Heart right ventricle (tissue), 16 donors: ENCODE results near the gene SPATA2. TPM values are rescaled to one million over a fixed set of nuclear protein-coding genes. Genes with fewer than 3 reads are reported as not detected.

Source experiments
- ATAC-seq, 8 donors: fragments of 200-7000 bp; cut with Tn5 transposase; one replicate each; pipeline ENCODE4 v1.9.1; 2020; ENCODE audit warnings: mild to moderate bottlenecking in 8 of 8, moderate library complexity in 8 of 8, moderate number of reproducible peaks in 1 of 8
- DNase-seq, 2 donors: peaks; one replicate each; pipeline ENCODE4 v3.0.0-alpha.2; 2020
- H3K27ac ChIP-seq, 10 donors: fragments of 200-600 bp; sonication (generic) in 2 of 10; one replicate each; pipeline versions ENCODE4 v1.5.0 to v1.8.0; 2020 to 2022; ENCODE audit warnings: mild to moderate bottlenecking in 3 of 10
- H3K27me3 ChIP-seq, 7 donors: fragments of 200-600 bp; one replicate each; pipeline ENCODE4 v1.8.0; 2021 to 2022; ENCODE audit warnings: mild to moderate bottlenecking in 2 of 7
- H3K36me3 ChIP-seq, 9 donors: fragments of 200-600 bp; sonication (generic) in 1 of 9; one replicate each; pipeline versions ENCODE4 v1.5.0 to v1.8.0; 2020 to 2022; ENCODE audit warnings: mild to moderate bottlenecking in 2 of 9
- H3K4me1 ChIP-seq, 9 donors: fragments of 200-600 bp; sonication (generic) in 1 of 9; one replicate each; pipeline versions ENCODE4 v1.5.0 to v1.8.0; 2020 to 2022; ENCODE audit warnings: mild to moderate bottlenecking in 4 of 9
- H3K4me3 ChIP-seq, 10 donors: fragments of 200-600 bp; sonication (generic) in 2 of 10; one replicate each; pipeline versions ENCODE4 v1.5.0 to v1.8.0; 2020 to 2022; ENCODE audit warnings: mild to moderate bottlenecking in 7 of 10, moderate library complexity in 2 of 10
- H3K9me3 ChIP-seq, 11 donors: fragments of 200-600 bp in 10 of 11; sonication (generic) in 2 of 11; one replicate each; pipeline versions ENCODE4 v1.5.0 to v1.8.0; 2013 to 2022; ENCODE audit warnings: mild to moderate bottlenecking in 2 of 11, control low read depth in 1 of 11, moderate library complexity in 1 of 11
- WGBS, 2 donors: extraction: QIAGEN DNeasy Blood & Tissue Kit; methylation state at CpG; one replicate each; pipeline ENCODE4 v1.1.7; 2013; ENCODE audit warnings: inconsistent platforms in 1 of 2; 5-methylcytosine and 5-hydroxymethylcytosine counted together
- intact Hi-C, 10 donors: fragments of 100-400 bp; cut with DNase I; formaldehyde crosslinking; loops; one replicate each; pipeline versions ENCODE4 v1.11.1 to v1.14.2; 2022
- polyA plus RNA-seq, 2 donors: library from polyadenylated mRNA; stranded (reverse); fragments of 200-250 nt; gene quantifications; one replicate each; pipeline ENCODE4 v1.2.3, GENCODE V29; 2013
- total RNA-seq, 10 donors: library from RNA; stranded (reverse); fragmentation: NEBNext Ultra II Directional in 3 of 10; extraction: Animal tissue kit (Norgen Biotek cat#: 25700) in 3 of 10; gene quantifications; one replicate each; pipeline versions ENCODE4 v1.2.1 to v1.2.4, GENCODE V29; 2021 to 2023
- TF ChIP-seq, protein P1 (sequence below), 9 donors: fragments of 200-600 bp; sonication (generic) in 2 of 9; IDR thresholded peaks; one replicate each; pipeline versions ENCODE4 v1.5.0 to v1.8.0; 2021 to 2022; ENCODE audit warnings: antibody characterized with exemption in 9 of 9, mild to moderate bottlenecking in 5 of 9, moderate library complexity in 1 of 9
- donor health status: Arrhythmogenic right ventricular cardiomyopathy.
- donor health status: ischemic (EF 13 %, LVEDD 7.1; RV severe dilation, severe dysfunction).
- donor health status: healthy with polysubstance abuse.
- donor health status: DM: no; HTN: yes; CAD: no.
- donor health status: DM: no; HTN: no; CAD: no.
- donor health status: ischemic (EF 25% LVEDD 6.9; RV normal size, moderate dysfunction).
- donor health status: ischemic (EF 25% LVEDD 5.7; RV mildly dilated, moderate dysfunction).
- donor health status: healthy.
- donor health status: DM: yes; HTN: yes; CAD: no.
- donor health status: Ischemic cardiomyopathy.
- donor health status: ischemic (EF 35%, LVEDD 5.7; RV mildly dilated, moderate dysfunction).
- donor health status: nonischemic (EF 11% LVEDD 7.7; RV severe dilation, severe dysfunction).
- donor health status: DM: yes; HTN: yes; CAD: no.
- donor health status: PGD.
- donor health status: ischemic (EF 29% LVEDD 5.4; RV normal size, mild dysfunction).
- donor health status: nonischemic (EF 23%, LVEDD 6.1; RV moderate dilation, normal function).

The SPATA2 gene
- total and polyA plus RNA-seq, 12 donors = 4.8 to 11.8 (median 6.6) TPM

GRCh38 chr20:49874696-49875095, 40.6 kb downstream of the SPATA2 start:
- intact Hi-C loops = no loop called here
- Histone ChIP-seq H3K4me1 (peaks cover 0 to 17% (median 3%) of the 10 kb centered on the region in 9 donors), H3K4me3 (no peak overlapping the region), H3K27me3 (no peaks in the 10 kb centered on the region), H3K27ac (no peak overlapping the region), H3K9me3 (no peaks in the 10 kb centered on the region), H3K36me3 (peaks cover 0 to 94% (median 7%) of the 10 kb centered on the region in 9 donors)
- ATAC-seq = no peak
- DNase-seq = no peak
- TF ChIP-seq, protein P1, sequence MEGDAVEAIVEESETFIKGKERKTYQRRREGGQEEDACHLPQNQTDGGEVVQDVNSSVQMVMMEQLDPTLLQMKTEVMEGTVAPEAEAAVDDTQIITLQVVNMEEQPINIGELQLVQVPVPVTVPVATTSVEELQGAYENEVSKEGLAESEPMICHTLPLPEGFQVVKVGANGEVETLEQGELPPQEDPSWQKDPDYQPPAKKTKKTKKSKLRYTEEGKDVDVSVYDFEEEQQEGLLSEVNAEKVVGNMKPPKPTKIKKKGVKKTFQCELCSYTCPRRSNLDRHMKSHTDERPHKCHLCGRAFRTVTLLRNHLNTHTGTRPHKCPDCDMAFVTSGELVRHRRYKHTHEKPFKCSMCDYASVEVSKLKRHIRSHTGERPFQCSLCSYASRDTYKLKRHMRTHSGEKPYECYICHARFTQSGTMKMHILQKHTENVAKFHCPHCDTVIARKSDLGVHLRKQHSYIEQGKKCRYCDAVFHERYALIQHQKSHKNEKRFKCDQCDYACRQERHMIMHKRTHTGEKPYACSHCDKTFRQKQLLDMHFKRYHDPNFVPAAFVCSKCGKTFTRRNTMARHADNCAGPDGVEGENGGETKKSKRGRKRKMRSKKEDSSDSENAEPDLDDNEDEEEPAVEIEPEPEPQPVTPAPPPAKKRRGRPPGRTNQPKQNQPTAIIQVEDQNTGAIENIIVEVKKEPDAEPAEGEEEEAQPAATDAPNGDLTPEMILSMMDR (IDR thresholded peaks at IDR 0.05) = no peak
- 87 to 90% methylated on average over 6 of the region's 6 CpGs for WGBS, 2 donors

DNA sequence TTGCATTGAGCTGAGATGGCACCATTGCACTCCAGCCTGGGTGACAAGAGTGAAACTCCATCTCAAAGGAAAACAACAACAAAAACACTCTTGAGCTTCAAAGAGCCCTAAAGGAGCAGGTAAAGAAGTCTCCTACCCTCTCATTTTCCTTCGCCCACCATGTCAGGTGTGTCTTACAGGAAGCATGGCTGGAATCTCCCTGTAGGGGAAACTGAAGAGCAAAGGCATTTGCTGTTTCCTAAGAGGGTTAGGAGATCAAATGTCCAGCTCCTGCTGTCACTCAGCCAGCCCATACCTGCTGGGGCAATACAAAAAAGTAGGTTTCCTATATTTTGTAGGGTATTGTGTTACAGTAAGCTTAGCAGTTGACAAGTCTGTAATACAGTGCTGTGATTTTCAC, 43.3 kb downstream of the SPATA2 start:
- Histone ChIP-seq H3K36me3 (peaks cover 0 to 94% (median 8%) of the 10 kb centered on the region in 9 donors), H3K27ac (no peak overlapping the region), H3K4me3 (no peak overlapping the region), H3K27me3 (no peaks in the 10 kb centered on the region), H3K9me3 (no peaks in the 10 kb centered on the region), H3K4me1 (peaks cover 0 to 11% (median 0%) of the 10 kb centered on the region in 9 donors)
- no peak for ATAC-seq
- TF ChIP-seq, protein P1 (IDR thresholded peaks at IDR 0.05) = no peak
- no peak for DNase-seq
- WGBS, 2 donors = 98 to 100% methylated on average over 1 of the region's 1 CpG
- intact Hi-C loops = no loop called here

DNA sequence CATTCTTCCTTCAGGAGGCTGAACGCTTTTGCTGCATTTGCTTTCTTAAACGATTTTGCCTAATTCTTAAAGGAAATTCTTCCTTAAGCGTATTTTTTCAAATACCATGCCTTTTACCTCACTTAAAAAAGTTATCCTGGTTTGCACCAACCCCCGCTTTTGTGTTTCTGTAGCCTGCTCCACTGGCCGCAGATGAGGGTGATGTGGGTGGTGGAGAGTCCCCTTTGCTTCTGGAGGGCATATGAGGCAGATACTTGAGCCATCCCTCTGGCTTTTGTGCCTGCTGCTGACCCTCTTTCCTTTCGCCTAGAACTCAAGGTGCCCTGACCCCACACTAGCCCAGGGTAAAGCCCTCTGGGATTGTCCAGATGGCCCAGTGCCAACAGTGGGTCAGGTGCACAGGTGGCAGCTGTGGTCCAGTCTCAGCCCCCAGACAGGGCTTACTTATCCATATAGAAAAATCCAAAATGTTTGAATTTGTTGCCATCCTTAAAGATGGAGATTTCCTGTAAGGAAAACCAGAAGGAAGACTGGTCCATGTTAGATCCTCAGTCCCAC, 43.9 kb downstream of the SPATA2 start:
- DNase-seq = no peak
- Histone ChIP-seq H3K9me3 (no peaks in the 10 kb centered on the region), H3K27me3 (no peaks in the 10 kb centered on the region), H3K36me3 (peaks cover 0 to 97% (median 8%) of the 10 kb centered on the region in 9 donors), H3K27ac (no peak overlapping the region), H3K4me3 (no peak overlapping the region), H3K4me1 (peaks cover 0 to 6% (median 0%) of the 10 kb centered on the region in 9 donors)
- no peak for ATAC-seq
- WGBS, 2 donors = 94 to 95% methylated on average over 6 of the region's 6 CpGs
- intact Hi-C loops = no loop called here
- TF ChIP-seq, protein P1 (IDR thresholded peaks at IDR 0.05) = no peak

DNA sequence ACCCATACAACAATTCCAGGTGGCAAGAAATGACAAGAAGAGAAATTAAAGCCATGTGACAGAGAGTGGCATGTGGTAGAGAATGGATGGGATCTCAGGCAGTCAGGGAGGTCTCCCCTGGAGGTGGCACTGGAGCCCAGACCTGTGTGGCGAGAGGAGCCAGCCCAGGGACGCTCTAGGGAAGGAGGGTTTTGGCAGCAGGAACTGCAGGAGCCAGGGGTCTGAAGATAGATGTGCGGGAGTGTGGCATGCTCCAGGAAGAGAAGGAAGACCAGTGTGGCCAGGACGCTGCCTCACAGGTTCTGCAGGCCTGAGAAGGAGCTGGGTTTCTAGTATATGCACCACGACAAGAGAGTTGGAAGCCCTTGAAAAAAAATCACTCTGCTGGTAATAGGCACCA, 45.1 kb downstream of the SPATA2 start:
- no peak overlapping the region for H3K27ac ChIP-seq
- no peaks in the 10 kb centered on the region for H3K9me3 ChIP-seq
- 95% methylated on average over 5 of the region's 5 CpGs for WGBS, 2 donors
- no peak for ATAC-seq
- H3K27me3 ChIP-seq = no peaks in the 10 kb centered on the region
- no peaks in the 10 kb centered on the region for H3K4me1 ChIP-seq
- H3K36me3 ChIP-seq = peaks cover 0 to 96% (median 19%) of the 10 kb centered on the region in 9 donors
- no peak overlapping the region for H3K4me3 ChIP-seq
- TF ChIP-seq, protein P1 (IDR thresholded peaks at IDR 0.05) = no peak
- DNase-seq = no peak
- intact Hi-C loops = no loop called here
